ENCODE measurements around the gene KCNN4. TPM values are rescaled to one million over a fixed set of nuclear protein-coding genes. Genes with fewer than 3 reads are reported as not detected.

KCNN4 gene
- total and polyA plus RNA-seq, 10 of the 15 experiments (the other 5 are each of a cell fraction or from before 2014, with no cell fraction given), result 1.4 to 112 (median 77.9) TPM

GRCh38 chr19:43719918-43720317, 60.9 kb downstream of the KCNN4 start (continued):
- TF ChIP-seq CUX1 (IDR thresholded peaks at IDR 0.05; ENCODE audit: insufficient replicate concordance, low read depth, low read length) (no peak), ZNF207 (IDR thresholded peaks at IDR 0.05; ENCODE audit: borderline replicate concordance) (no peak), HDGF (IDR thresholded peaks at IDR 0.05) (no peak), POU2F2 (IDR thresholded peaks at IDR 0.05; ENCODE audit: borderline replicate concordance, low read depth, low read length) (no peak), CBX3 (IDR thresholded peaks at IDR 0.05; ENCODE audit: borderline replicate concordance, low read depth) (no peak), JUND (IDR thresholded peaks at IDR 0.05; ENCODE audit: low read depth, low read length) (no peak)
- TF ChIP-seq, protein P1, sequence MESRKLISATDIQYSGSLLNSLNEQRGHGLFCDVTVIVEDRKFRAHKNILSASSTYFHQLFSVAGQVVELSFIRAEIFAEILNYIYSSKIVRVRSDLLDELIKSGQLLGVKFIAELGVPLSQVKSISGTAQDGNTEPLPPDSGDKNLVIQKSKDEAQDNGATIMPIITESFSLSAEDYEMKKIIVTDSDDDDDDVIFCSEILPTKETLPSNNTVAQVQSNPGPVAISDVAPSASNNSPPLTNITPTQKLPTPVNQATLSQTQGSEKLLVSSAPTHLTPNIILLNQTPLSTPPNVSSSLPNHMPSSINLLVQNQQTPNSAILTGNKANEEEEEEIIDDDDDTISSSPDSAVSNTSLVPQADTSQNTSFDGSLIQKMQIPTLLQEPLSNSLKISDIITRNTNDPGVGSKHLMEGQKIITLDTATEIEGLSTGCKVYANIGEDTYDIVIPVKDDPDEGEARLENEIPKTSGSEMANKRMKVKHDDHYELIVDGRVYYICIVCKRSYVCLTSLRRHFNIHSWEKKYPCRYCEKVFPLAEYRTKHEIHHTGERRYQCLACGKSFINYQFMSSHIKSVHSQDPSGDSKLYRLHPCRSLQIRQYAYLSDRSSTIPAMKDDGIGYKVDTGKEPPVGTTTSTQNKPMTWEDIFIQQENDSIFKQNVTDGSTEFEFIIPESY (IDR thresholded peaks at IDR 0.05), result no peak
